ENCODE results near the gene EPB41L2. TPM values are rescaled to one million over a fixed set of nuclear protein-coding genes. Genes with fewer than 3 reads are reported as not detected.

EPB41L2 gene
- total RNA-seq (125 TPM), polyA plus RNA-seq (ENCODE audit: insufficient read depth in 1 of 8, insufficient read length in 8 of 8, low replicate concordance in 1 of 8) (100 to 1,000 TPM; 173 to 243 (median 193) TPM)
- long read RNA-seq, donor 1, full-length matches to known transcripts, result 11 of 27 reads
- long read RNA-seq, donor 1, partial matches to known transcripts, result 16 of 27 reads
- long read RNA-seq, donor 1, other reads (novel, unspliced or antisense), result 0 of 27 reads
- long read RNA-seq, donor 2, partial matches to known transcripts, result 0 of 2 reads
- long read RNA-seq, donor 2, other reads (novel, unspliced or antisense), result 0 of 2 reads
- long read RNA-seq, donor 3, transcript EPB41L2-202 (4 exons, 715 nt), result minor isoform, 5 of 48 reads
- long read RNA-seq, donor 3, transcript EPB41L2-206 (5 exons, 2,994 nt), result major isoform, 6 of 48 reads
- long read RNA-seq, donor 3, transcript EPB41L2-213 (2 exons, 424 nt), result major isoform, 6 of 48 reads
- long read RNA-seq, donor 3, partial matches to known transcripts, result 28 of 48 reads
- long read RNA-seq, donor 3, other reads (novel, unspliced or antisense), result 0 of 48 reads
- long read RNA-seq, donor 4, full-length matches to known transcripts, result 20 of 34 reads
- long read RNA-seq, donor 4, partial matches to known transcripts, result 14 of 34 reads
- long read RNA-seq, donor 4, other reads (novel, unspliced or antisense), result 0 of 34 reads
- long read RNA-seq, donor 5, full-length matches to known transcripts, result 33 of 189 reads
- long read RNA-seq, donor 5, partial matches to known transcripts, result 151 of 189 reads
- long read RNA-seq, donor 5, other reads (novel, unspliced or antisense), result 5 of 189 reads
- long read RNA-seq, donor 6, full-length matches to known transcripts, result 25 of 57 reads
- long read RNA-seq, donor 6, partial matches to known transcripts, result 32 of 57 reads
- long read RNA-seq, donor 6, other reads (novel, unspliced or antisense), result 0 of 57 reads
- long read RNA-seq, donor 7, full-length matches to known transcripts, result 18 of 51 reads
- long read RNA-seq, donor 7, partial matches to known transcripts, result 33 of 51 reads
- long read RNA-seq, donor 7, other reads (novel, unspliced or antisense), result 0 of 51 reads
- long read RNA-seq, donor 8, full-length matches to known transcripts, result 27 of 44 reads
- long read RNA-seq, donor 8, partial matches to known transcripts, result 17 of 44 reads
- long read RNA-seq, donor 8, other reads (novel, unspliced or antisense), result 0 of 44 reads
- long read RNA-seq, donor 9, full-length matches to known transcripts, result 17 of 47 reads
- long read RNA-seq, donor 9, partial matches to known transcripts, result 30 of 47 reads
- long read RNA-seq, donor 9, other reads (novel, unspliced or antisense), result 0 of 47 reads
- long read RNA-seq, donor 10, full-length matches to known transcripts, result 34 of 66 reads
- long read RNA-seq, donor 10, partial matches to known transcripts, result 32 of 66 reads
- long read RNA-seq, donor 10, other reads (novel, unspliced or antisense), result 0 of 66 reads
- long read RNA-seq, donor 11, full-length matches to known transcripts, result 25 of 44 reads
- long read RNA-seq, donor 11, partial matches to known transcripts, result 19 of 44 reads
- long read RNA-seq, donor 11, other reads (novel, unspliced or antisense), result 0 of 44 reads

DNA sequence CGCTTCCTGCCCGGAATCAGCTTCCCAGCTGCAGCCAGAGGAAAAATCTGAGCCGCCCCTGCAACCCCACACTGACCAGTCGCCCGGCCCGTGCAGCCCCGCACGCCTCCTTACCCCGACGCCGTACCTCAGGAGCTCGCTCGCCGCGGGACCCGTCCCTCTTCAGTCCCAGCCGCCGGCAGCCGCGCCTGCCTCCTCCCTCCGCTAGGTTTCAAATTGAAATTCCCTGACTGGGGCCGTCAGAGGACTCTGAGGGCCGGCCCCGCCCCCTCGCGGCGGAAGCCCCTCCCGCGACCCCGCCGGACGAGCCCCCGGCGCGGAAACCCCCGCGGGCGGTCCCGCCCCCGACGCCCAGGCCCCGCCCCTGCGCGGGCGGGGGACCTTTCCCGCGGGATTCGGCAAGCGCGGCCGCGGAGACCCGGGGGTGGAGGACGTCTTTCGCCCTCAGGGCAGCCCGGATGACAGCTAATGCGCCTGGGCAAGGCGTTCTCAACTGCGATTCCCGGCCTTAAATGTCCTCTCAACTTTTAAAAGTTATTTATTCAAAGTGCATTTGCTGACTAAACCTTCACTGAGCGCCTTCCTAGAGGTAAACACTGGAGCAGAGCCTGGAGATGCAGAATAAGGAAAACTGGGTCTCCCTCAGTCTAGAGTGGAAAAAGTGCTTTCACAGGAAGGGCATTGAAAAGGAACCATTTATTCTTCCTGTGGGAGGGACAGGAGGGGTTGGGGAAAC is at the start of gene EPB41L2:
Gene EPB41L2, minus strand, starts transcription at position 218 of the 736 bp plus-strand sequence. CDS start 106,760 bp downstream, outside the sequence.
- peaks cover 15% of the 10 kb centered on the region for H3K4me1 ChIP-seq (ENCODE audit: control insufficient read depth, insufficient read depth, low read length)
- no peaks in the 10 kb centered on the region for H3K36me3 ChIP-seq (ENCODE audit: control insufficient read depth, insufficient read depth, low read length)
- peak; percentile 97 for DNase-seq
- no peaks in the 10 kb centered on the region for H3K27me3 ChIP-seq (ENCODE audit: control insufficient read depth, insufficient read depth, low read length)
- under 1% methylated on average over 50 of the region's 61 CpGs for WGBS (ENCODE audit: insufficient coverage)
- no peaks in the 10 kb centered on the region for H3K9me3 ChIP-seq (replicated peaks; ENCODE audit: control insufficient read depth, low read depth, low read length)
- peak within 1 kb of the TSS; percentile 97 for H3K27ac ChIP-seq (ENCODE audit: low read length)
- H3K4me3 ChIP-seq (ENCODE audit: low read length), result peak within 1 kb of the TSS; percentile 93

DNA sequence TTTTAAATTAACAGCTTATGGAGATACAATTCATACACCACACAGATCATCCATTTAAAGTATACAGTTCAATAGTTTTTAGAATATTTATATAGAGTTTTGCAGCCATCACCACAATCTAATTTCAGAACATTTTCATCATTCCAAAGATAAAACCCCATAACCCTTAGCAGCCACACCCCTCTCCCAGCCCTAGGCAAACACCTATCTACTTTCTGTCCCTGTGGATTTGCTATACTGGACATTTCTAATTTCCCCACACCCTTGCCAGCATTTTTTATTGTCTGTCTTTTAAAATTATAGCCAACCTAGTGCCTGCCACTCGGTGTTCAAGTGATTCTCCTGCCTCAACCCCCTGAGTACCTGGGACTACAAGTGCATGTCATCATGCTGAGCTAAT is 49.2 kb upstream of the EPB41L2 start:
- no CpG with 5 or more reads among the region's 1 CpG for WGBS (ENCODE audit: insufficient coverage)
- Histone ChIP-seq H3K27ac (ENCODE audit: low read length) (no peak overlapping the region), H3K4me1 (ENCODE audit: control insufficient read depth, insufficient read depth, low read length) (no peaks in the 10 kb centered on the region), H3K36me3 (ENCODE audit: control insufficient read depth, insufficient read depth, low read length) (no peaks in the 10 kb centered on the region), H3K4me3 (ENCODE audit: low read length) (no peak overlapping the region), H3K27me3 (ENCODE audit: control insufficient read depth, insufficient read depth, low read length) (no peaks in the 10 kb centered on the region), H3K9me3 (replicated peaks; ENCODE audit: control insufficient read depth, low read depth, low read length) (no peaks in the 10 kb centered on the region)
- no peak for DNase-seq

- Histone ChIP-seq H3K4me1 (ENCODE audit: control insufficient read depth, insufficient read depth, low read length) (no peaks in the 10 kb centered on the region), H3K9me3 (replicated peaks; ENCODE audit: control insufficient read depth, low read depth, low read length) (no peaks in the 10 kb centered on the region), H3K36me3 (ENCODE audit: control insufficient read depth, insufficient read depth, low read length) (no peaks in the 10 kb centered on the region), H3K27ac (ENCODE audit: low read length) (no peak overlapping the region), H3K27me3 (ENCODE audit: control insufficient read depth, insufficient read depth, low read length) (no peaks in the 10 kb centered on the region), H3K4me3 (ENCODE audit: low read length) (no peak overlapping the region)
- no CpG with 5 or more reads among the region's 1 CpG for WGBS (ENCODE audit: insufficient coverage)
- no peak for DNase-seq
Observed at GRCh38 chr6:131107151-131107550, 44.1 kb upstream of the EPB41L2 start.

GRCh38 chr6:131103901-131104300 is 40.9 kb upstream of the EPB41L2 start:
- DNase-seq, result no peak
- no CpG with 5 or more reads among the region's 1 CpG for WGBS (ENCODE audit: insufficient coverage)
- H3K4me3 ChIP-seq (ENCODE audit: low read length), result no peak overlapping the region
- H3K9me3 ChIP-seq (replicated peaks; ENCODE audit: control insufficient read depth, low read depth, low read length), result no peaks in the 10 kb centered on the region
- H3K27me3 ChIP-seq (ENCODE audit: control insufficient read depth, insufficient read depth, low read length), result no peaks in the 10 kb centered on the region
- H3K36me3 ChIP-seq (ENCODE audit: control insufficient read depth, insufficient read depth, low read length), result no peaks in the 10 kb centered on the region
- no peaks in the 10 kb centered on the region for H3K4me1 ChIP-seq (ENCODE audit: control insufficient read depth, insufficient read depth, low read length)
- no peak overlapping the region for H3K27ac ChIP-seq (ENCODE audit: low read length)

GRCh38 chr6:131103296-131103695 is 40.3 kb upstream of the EPB41L2 start:
- no peak for DNase-seq
- H3K9me3 ChIP-seq (replicated peaks; ENCODE audit: control insufficient read depth, low read depth, low read length), result no peaks in the 10 kb centered on the region
- H3K4me3 ChIP-seq (ENCODE audit: low read length), result no peak overlapping the region
- no peak overlapping the region for H3K27ac ChIP-seq (ENCODE audit: low read length)
- H3K27me3 ChIP-seq (ENCODE audit: control insufficient read depth, insufficient read depth, low read length), result no peaks in the 10 kb centered on the region
- WGBS (ENCODE audit: insufficient coverage), result 80% methylated on average over 1 of the region's 4 CpGs
- H3K4me1 ChIP-seq (ENCODE audit: control insufficient read depth, insufficient read depth, low read length), result no peaks in the 10 kb centered on the region
- H3K36me3 ChIP-seq (ENCODE audit: control insufficient read depth, insufficient read depth, low read length), result no peaks in the 10 kb centered on the region

GRCh38 chr6:131101911-131102680 is 39.1 kb upstream of the EPB41L2 start:
- no peaks in the 10 kb centered on the region for H3K9me3 ChIP-seq (replicated peaks; ENCODE audit: control insufficient read depth, low read depth, low read length)
- WGBS (ENCODE audit: insufficient coverage), result no CpG with 5 or more reads among the region's 5 CpGs
- H3K4me1 ChIP-seq (ENCODE audit: control insufficient read depth, insufficient read depth, low read length), result no peaks in the 10 kb centered on the region
- no peak for DNase-seq
- H3K27me3 ChIP-seq (ENCODE audit: control insufficient read depth, insufficient read depth, low read length), result no peaks in the 10 kb centered on the region
- H3K36me3 ChIP-seq (ENCODE audit: control insufficient read depth, insufficient read depth, low read length), result no peaks in the 10 kb centered on the region
- no peak overlapping the region for H3K4me3 ChIP-seq (ENCODE audit: low read length)
- H3K27ac ChIP-seq (ENCODE audit: low read length), result no peak overlapping the region

DNA sequence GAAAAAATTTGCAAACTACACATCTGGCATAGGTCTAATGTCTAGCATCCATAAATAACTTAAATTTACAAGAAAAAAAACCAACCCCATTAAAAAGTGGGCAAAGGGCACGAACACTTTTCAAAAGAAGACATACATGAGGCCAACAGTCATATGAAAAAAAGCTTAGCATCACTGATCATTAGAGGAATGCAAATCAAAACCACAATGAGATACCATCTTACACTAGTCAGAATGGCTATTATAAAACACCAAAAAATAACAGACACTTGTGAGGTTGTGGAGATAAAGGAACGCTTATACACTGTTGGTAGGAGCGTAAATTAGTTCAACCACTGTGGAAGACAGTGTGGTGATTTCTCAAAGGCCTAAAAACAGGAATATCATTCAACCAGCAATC is 33.7 kb upstream of the EPB41L2 start:
- WGBS (ENCODE audit: insufficient coverage), result no CpG with 5 or more reads among the region's 3 CpGs
- H3K4me3 ChIP-seq (ENCODE audit: low read length), result no peak overlapping the region
- H3K4me1 ChIP-seq (ENCODE audit: control insufficient read depth, insufficient read depth, low read length), result no peaks in the 10 kb centered on the region

DNA sequence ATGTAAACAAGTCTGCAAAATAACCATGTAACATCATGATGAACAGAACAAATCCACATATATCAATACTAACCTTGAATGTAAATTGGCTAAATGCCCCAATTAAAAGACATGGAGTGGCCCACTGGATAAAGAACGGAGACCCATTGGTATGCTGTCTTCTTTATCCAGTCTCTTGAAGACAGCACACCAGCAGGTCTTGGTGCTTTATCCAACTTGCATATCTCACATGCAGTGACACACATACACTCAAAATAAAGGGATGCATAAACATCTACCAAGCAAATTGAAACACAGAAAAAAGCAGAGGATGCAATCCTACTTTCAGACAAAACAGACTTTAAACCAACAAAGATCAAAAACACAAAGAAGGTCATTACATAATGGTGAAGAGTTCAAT is 30.3 kb upstream of the EPB41L2 start:
- no peak for DNase-seq
- no CpG with 5 or more reads among the region's 1 CpG for whole genome bisulfite sequencing (ENCODE audit: insufficient coverage)
- H3K4me1 ChIP-seq (ENCODE audit: control insufficient read depth, insufficient read depth, low read length), result no peaks in the 10 kb centered on the region
- H3K9me3 ChIP-seq (replicated peaks; ENCODE audit: control insufficient read depth, low read depth, low read length), result peaks cover 2% of the 10 kb centered on the region
- H3K36me3 ChIP-seq (ENCODE audit: control insufficient read depth, insufficient read depth, low read length), result no peaks in the 10 kb centered on the region
- no peak overlapping the region for H3K4me3 ChIP-seq (ENCODE audit: low read length)
- no peak overlapping the region for H3K27ac ChIP-seq (ENCODE audit: low read length)
- no peaks in the 10 kb centered on the region for H3K27me3 ChIP-seq (ENCODE audit: control insufficient read depth, insufficient read depth, low read length)

More for the DNA sequence above, 33.7 kb upstream of the EPB41L2 start:
- Histone ChIP-seq H3K9me3 (replicated peaks; ENCODE audit: control insufficient read depth, low read depth, low read length) (peaks cover 2% of the 10 kb centered on the region), H3K27me3 (ENCODE audit: control insufficient read depth, insufficient read depth, low read length) (no peaks in the 10 kb centered on the region), H3K36me3 (ENCODE audit: control insufficient read depth, insufficient read depth, low read length) (no peaks in the 10 kb centered on the region), H3K27ac (ENCODE audit: low read length) (no peak overlapping the region)
- DNase-seq, result no peak

Measured in muscle of leg (tissue), 16 donors.